Measurements from ENCODE around the gene NSUN3. TPM values are rescaled to one million over a fixed set of nuclear protein-coding genes. Genes with fewer than 3 reads are reported as not detected.
"Not testable (repeated sequence)": the region's sequence is repeated elsewhere in the genome, so short reads cannot be mapped to it uniquely, and the experiment has no call there.

NSUN3 gene
- 10 to 100 TPM; 12.1 to 16.1 (median 14.2) TPM for polyA plus RNA-seq

DNA sequence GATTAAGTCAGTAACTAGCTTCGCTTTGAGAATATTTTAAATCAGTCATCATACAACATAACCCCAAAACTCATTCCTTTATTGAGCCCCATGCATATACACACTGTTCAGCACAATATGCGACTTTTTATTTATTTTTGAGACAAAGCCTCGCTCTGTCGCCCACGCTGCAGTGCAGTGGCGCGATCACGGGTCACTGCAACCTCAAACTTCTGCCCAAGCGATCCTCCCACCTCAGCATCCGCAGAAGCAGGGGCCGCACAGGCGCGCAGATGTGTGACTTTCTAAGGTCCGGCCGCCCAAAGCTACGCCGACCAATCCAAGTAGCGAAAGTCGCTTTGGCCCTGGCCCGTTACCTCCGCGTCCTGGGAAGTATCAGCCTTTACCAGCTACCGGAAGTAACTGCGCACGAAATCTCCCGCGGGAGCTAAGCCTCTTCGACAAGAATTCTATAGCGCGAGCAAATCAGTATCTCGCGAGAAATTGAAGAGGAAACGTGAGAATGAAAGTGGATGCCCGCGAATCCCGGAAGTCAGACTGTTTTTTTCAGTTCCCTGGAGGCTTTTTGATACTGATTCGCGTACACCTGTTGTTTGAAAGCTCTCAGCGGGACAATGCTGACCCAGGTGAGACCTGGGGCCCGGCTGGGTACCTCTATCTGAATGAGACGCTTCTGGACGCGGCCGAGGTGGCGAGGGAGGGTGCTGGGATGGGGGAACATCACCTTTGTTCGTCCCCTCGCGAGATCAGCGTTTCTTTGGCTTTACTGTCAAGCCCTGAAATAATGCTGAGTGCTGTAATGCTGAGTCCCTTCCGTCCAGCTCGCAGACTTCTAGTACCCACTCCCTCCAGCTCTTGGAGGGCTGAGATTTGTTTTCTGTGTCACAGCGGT is at the start of gene NSUN3, which contains the start of gene DHFR2:
Gene NSUN3, plus strand, starts transcription at position 549 of the 892 bp plus-strand sequence. Its CDS starts 66 bp downstream, at position 615.
Gene DHFR2, minus strand, starts transcription at position 404 of the 892 bp plus-strand sequence. CDS start 1,405 bp downstream, outside the sequence.
- Mint-ChIP-seq H3K4me1 (peaks cover 48 to 63% of the 10 kb centered on the region in 2 donors), H3K4me3 (peak within 1 kb of the TSS; percentile 94 to 100 (median 100))

DNA sequence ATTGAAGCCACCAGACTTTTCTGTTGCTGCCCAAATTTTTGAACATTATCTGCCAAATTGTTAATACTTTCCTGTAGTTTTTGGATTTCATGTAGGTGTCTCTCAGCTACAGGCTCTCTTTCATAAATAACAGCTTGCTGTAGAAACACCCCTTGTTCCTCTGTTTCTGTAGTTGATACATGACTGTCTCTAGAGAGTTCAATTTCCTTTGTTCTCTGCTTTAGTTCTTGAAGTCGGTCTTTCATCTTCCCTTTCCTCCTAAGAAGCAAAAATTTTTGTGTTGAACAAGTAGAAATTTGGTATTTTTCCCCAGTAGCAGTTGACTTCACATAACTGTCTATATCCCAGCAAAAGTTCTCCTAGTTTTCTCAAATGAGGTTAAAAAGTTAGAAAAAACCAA is 47.8 kb upstream of the NSUN3 start:
- peaks cover 0 to 10% (median 0%) of the 10 kb centered on the region in 3 donors for H3K36me3 Mint-ChIP-seq
- H3K9me3 Mint-ChIP-seq = no peaks in the 10 kb centered on the region
- H3K4me3 Mint-ChIP-seq = no peak overlapping the region
- H3K4me1 Mint-ChIP-seq = no peaks in the 10 kb centered on the region
- no peak for DNase-seq
- H3K27me3 Mint-ChIP-seq (ENCODE audit: low read depth in 3 of 3) = no peaks in the 10 kb centered on the region
- H3K27ac Mint-ChIP-seq = no peak overlapping the region

More for the DNA sequence above, at the start of gene NSUN3, which contains the start of gene DHFR2:
- Mint-ChIP-seq H3K27ac (peak within 1 kb of the TSS; percentile 99 to 100 (median 100)), H3K27me3 (ENCODE audit: low read depth in 3 of 3) (peaks cover 5 to 18% (median 6%) of the 10 kb centered on the region in 3 donors), H3K9me3 (no peaks in the 10 kb centered on the region), H3K36me3 (peaks cover 4 to 8% (median 5%) of the 10 kb centered on the region in 3 donors)
- DNase-seq = peak; percentile 89 to 93 (median 92)

- Mint-ChIP-seq H3K36me3 (peaks cover 0 to 8% (median 0%) of the 10 kb centered on the region in 3 donors), H3K27ac (no peak overlapping the region), H3K27me3 (ENCODE audit: low read depth in 3 of 3) (no peaks in the 10 kb centered on the region), H3K9me3 (no peaks in the 10 kb centered on the region), H3K4me1 (no peaks in the 10 kb centered on the region), H3K4me3 (no peak overlapping the region)
- no peak for DNase-seq
Observed at GRCh38 chr3:94019659-94020058, 43.2 kb upstream of the NSUN3 start.

DNA sequence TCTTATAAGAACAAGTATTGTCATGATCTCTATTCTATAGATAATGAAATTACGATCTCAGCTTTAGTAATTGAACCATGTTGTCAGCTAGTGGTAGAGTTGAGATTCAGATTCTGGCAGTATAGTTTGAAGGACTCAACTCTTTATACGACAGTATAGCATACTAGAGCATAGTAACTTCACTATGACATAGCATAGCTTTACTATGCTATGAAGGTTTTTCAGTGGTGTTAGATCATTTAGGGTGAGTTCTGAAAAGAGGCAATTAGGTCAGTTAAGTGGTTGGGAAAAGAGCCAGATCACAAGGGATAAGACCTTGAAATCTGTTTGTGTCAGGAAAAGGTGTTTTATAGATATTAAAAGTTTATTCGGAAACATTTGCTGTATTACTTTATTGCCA is 42.6 kb upstream of the NSUN3 start:
- Mint-ChIP-seq H3K9me3 (no peaks in the 10 kb centered on the region), H3K4me1 (no peaks in the 10 kb centered on the region), H3K27me3 (ENCODE audit: low read depth in 3 of 3) (no peaks in the 10 kb centered on the region), H3K4me3 (no peak overlapping the region), H3K36me3 (peaks cover 0 to 8% (median 0%) of the 10 kb centered on the region in 3 donors), H3K27ac (no peak overlapping the region)
- DNase-seq = no peak

DNA sequence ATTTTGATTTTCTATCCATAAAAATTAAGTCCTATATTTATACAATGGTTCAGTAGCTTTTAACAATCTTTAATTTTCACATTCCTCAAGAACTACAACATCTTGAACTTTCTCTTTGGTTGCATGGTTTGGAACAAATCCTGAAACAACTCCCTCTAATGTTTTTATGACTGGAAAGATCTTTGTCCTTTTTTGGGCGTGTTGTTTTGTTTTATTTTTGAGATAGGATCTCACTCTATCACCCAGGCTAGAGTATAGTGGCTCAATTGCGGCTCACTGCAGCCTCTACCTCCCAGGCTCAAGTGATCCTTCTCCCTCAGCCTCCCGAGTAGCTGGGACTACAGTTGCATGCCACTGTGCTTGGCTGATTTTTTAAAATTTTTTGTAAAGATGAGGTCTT is 38.5 kb upstream of the NSUN3 start:
- no peak for DNase-seq
- H3K27me3 Mint-ChIP-seq (ENCODE audit: low read depth in 3 of 3) = no peaks in the 10 kb centered on the region
- no peak overlapping the region for H3K4me3 Mint-ChIP-seq
- H3K36me3 Mint-ChIP-seq = peaks cover 0 to 6% (median 0%) of the 10 kb centered on the region in 3 donors
- H3K27ac Mint-ChIP-seq = no peak overlapping the region
- no peaks in the 10 kb centered on the region for H3K9me3 Mint-ChIP-seq
- H3K4me1 Mint-ChIP-seq = no peaks in the 10 kb centered on the region

DNA sequence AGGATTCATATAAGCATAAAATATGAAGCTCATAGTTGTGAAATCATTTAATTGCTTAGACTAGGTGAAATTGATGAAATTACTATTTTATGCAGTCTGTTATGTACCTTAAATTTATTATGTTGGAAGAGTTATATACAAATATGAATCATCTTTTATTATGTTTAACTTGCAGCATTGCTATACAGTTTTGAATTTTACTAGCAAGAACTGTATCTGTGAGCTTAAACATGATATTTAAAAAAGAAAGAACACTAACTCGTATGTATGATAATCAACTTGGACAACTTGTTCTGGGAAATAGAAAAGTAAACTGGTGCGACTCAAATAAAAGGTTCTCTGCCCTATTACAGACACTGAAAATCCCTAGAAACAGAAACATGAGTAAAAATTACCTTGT is 36.2 kb upstream of the NSUN3 start:
- Mint-ChIP-seq H3K4me1 (no peaks in the 10 kb centered on the region), H3K36me3 (peaks cover 0 to 4% (median 0%) of the 10 kb centered on the region in 3 donors), H3K27ac (no peak overlapping the region), H3K27me3 (ENCODE audit: low read depth in 3 of 3) (no peaks in the 10 kb centered on the region), H3K4me3 (no peak overlapping the region), H3K9me3 (no peaks in the 10 kb centered on the region)
- no peak for DNase-seq

GRCh38 chr3:94028093-94028837 is 34.6 kb upstream of the NSUN3 start, which contains the start of gene STX19:
Gene STX19, minus strand, starts transcription at chr3:94028597. Its CDS starts 13,328 bp downstream, at chr3:94015269.
- Mint-ChIP-seq H3K27ac (no peak within 1 kb of the TSS), H3K4me3 (no peak within 1 kb of the TSS), H3K27me3 (ENCODE audit: low read depth in 3 of 3) (no peaks in the 10 kb centered on the region), H3K4me1 (no peaks in the 10 kb centered on the region), H3K36me3 (peaks cover 0 to 7% (median 0%) of the 10 kb centered on the region in 3 donors), H3K9me3 (no peaks in the 10 kb centered on the region)
- DNase-seq = no peak

DNA sequence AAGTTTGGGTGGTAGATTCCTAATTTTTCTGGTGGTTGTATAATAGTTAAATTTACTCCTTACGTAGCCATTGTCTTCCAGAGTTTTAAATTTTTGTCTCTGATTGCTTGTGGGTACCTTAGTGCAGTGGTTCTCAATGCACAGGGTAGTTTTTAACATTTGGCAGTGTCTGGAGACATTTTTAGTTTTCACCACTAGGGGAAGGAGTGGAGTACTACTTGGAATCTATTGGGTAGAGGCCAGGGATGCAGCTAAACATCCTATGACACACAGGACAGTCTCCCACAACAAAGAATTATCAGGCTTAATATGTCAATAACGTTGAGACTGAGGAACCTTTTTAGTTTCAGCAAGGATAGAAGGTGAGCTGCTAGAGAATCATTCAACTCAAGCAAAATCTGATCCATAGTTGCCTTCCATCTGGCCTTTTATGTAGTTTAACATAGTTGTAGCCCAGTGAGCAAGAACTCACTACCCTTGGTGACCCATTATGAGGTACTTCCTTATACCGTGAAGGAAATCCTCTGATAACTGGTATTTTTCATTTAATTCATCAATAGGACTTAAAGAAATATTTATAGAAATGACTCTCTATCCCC is 25.9 kb upstream of the NSUN3 start:
- H3K4me3 Mint-ChIP-seq = no peak overlapping the region
- DNase-seq = peak in 1 of 3 donors; percentile 2
- H3K36me3 Mint-ChIP-seq = peaks cover 0 to 6% (median 4%) of the 10 kb centered on the region in 3 donors
- no peaks in the 10 kb centered on the region for H3K9me3 Mint-ChIP-seq
- H3K27ac Mint-ChIP-seq = no peak overlapping the region
- H3K4me1 Mint-ChIP-seq = no peaks in the 10 kb centered on the region
- peaks cover 0 to 2% (median 0%) of the 10 kb centered on the region in 3 donors for H3K27me3 Mint-ChIP-seq (ENCODE audit: low read depth in 3 of 3)

GRCh38 chr3:94043285-94043684 is 19.6 kb upstream of the NSUN3 start:
- H3K36me3 Mint-ChIP-seq = peaks cover 0 to 16% (median 12%) of the 10 kb centered on the region in 3 donors
- no peak for DNase-seq
- peak overlapping the region in 1 of 5 donors; percentile 13 for H3K4me3 Mint-ChIP-seq
- no peaks in the 10 kb centered on the region for H3K4me1 Mint-ChIP-seq
- peak overlapping the region in 1 of 6 donors; percentile 39 for H3K27ac Mint-ChIP-seq
- no peaks in the 10 kb centered on the region for H3K9me3 Mint-ChIP-seq
- H3K27me3 Mint-ChIP-seq (ENCODE audit: low read depth in 3 of 3) = peaks cover 3 to 8% (median 3%) of the 10 kb centered on the region in 3 donors

- H3K27ac Mint-ChIP-seq; H3K4me1 Mint-ChIP-seq; H3K9me3 Mint-ChIP-seq; DNase-seq; H3K4me3 Mint-ChIP-seq; H3K27me3 Mint-ChIP-seq (ENCODE audit: low read depth in 3 of 3): not testable (repeated sequence)
- peaks cover 0 to 16% (median 12%) of the 10 kb centered on the region in 3 donors for H3K36me3 Mint-ChIP-seq
Observed at GRCh38 chr3:94044100-94044936, 18.5 kb upstream of the NSUN3 start.

DNA sequence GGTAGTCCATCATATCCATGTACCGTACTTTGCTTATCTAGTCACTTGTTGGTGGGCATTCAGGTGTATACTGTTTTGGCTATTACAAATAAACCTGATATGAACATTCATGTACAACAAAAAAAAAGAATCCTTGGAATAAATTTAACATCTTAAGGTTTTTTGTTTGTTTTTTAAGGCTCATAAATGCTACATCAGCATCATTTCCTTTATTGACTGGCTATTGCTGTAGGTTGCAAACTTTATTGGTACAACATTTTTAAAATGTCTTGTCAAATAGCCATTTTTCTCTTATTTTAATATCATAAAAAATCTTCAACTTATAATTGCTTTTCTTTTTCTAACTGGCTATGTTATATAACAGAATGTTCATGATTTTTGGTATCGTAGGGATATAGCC is 16.3 kb upstream of the NSUN3 start:
- H3K4me3 Mint-ChIP-seq = no peak overlapping the region
- no peaks in the 10 kb centered on the region for H3K9me3 Mint-ChIP-seq
- no peak overlapping the region for H3K27ac Mint-ChIP-seq
- no peaks in the 10 kb centered on the region for H3K4me1 Mint-ChIP-seq
- no peak for DNase-seq
- H3K36me3 Mint-ChIP-seq = peaks cover 0 to 16% (median 12%) of the 10 kb centered on the region in 3 donors
- H3K27me3 Mint-ChIP-seq (ENCODE audit: low read depth in 3 of 3) = peaks cover 3 to 6% (median 3%) of the 10 kb centered on the region in 3 donors

GRCh38 chr3:94049267-94049666 is 13.6 kb upstream of the NSUN3 start:
- no peaks in the 10 kb centered on the region for H3K4me1 Mint-ChIP-seq
- no peaks in the 10 kb centered on the region for H3K9me3 Mint-ChIP-seq
- peaks cover 4 to 14% (median 11%) of the 10 kb centered on the region in 3 donors for H3K36me3 Mint-ChIP-seq
- no peak overlapping the region for H3K4me3 Mint-ChIP-seq
- H3K27ac Mint-ChIP-seq = no peak overlapping the region
- DNase-seq = no peak
- H3K27me3 Mint-ChIP-seq (ENCODE audit: low read depth in 3 of 3) = no peaks in the 10 kb centered on the region

DNA sequence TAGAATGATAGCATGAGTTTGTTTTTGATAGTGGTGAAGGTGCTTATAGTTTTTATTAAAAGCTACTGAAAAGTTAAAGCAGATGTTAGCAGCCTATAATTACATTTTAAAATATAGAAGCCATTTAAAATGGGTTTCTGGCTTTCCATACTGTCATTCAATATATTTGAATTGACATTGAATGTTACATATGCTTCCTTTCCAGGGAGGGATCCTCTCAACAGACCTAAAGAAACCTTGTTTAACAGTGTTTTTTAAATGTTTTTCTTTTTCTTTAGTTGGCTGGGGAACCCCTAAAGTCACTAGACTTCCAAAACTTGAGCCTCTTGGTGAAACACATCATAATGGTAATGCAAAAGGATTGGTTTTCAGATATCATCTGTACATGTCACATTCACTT is 12.3 kb upstream of the NSUN3 start:
- Mint-ChIP-seq H3K4me1 (no peaks in the 10 kb centered on the region), H3K27me3 (ENCODE audit: low read depth in 3 of 3) (no peaks in the 10 kb centered on the region), H3K27ac (no peak overlapping the region), H3K9me3 (no peaks in the 10 kb centered on the region), H3K4me3 (no peak overlapping the region), H3K36me3 (peaks cover 4 to 7% (median 5%) of the 10 kb centered on the region in 3 donors)
- DNase-seq = no peak

Data from immature natural killer cell (primary cell).